NCI-H2196 (cell line): Measurements from ENCODE around the gene FCN1.
A peak's percentile ranks its signal among the peaks of the same experiment; 100 is the strongest.

Experiments used
- DNase-seq: peaks from one replicate; lab custom pipeline; 2025; ENCODE audit not compliant: unreplicated experiment; lab: John Stamatoyannopoulos, UW

FCN1 gene

DNA sequence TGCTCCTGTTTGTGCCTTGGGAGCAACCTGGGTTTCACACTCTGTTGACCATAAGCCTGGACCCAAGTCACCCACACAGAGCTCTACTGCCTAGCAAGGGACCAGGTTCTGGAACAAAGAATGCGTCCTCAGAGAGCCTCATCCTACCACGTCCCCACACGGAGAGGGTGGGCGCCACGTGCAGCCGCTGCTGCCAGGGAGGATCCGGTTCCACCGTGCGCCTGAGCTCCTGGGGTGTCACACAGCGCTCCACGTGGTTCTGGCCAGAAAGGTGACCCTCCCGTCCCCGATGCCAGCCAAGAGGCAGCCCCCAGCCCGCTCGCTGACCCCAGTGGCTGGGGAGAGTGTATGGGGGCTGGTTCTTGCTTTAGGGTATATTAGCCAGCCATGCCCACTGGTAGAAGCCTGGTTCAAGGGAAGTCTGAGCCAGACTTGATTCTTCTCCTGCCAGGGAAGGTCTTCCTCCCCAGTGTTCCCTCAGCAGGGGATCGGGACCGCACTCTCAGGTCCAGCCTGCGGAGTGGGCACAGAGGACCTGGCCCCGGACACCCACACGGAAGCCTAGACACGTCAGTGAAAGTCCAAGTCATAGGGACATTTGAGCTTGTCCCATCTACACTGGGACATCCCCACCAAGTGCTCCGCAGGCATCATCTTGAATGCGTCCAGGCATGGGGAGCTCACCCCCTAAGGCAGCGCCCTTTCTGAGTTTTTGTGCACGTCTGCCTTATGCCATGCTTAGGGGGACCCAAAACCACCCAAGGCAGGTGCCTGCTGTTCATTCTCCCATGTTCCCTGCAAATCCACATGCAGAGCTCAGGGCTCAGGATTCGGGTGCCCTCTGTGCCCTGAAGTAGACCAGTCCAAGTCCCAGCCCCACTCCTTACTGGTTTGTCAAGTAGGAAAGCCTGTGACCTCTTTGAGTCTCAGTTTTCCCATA lies 2.4 kb downstream of the FCN1 start:
- DNase-seq = no peak

DNA sequence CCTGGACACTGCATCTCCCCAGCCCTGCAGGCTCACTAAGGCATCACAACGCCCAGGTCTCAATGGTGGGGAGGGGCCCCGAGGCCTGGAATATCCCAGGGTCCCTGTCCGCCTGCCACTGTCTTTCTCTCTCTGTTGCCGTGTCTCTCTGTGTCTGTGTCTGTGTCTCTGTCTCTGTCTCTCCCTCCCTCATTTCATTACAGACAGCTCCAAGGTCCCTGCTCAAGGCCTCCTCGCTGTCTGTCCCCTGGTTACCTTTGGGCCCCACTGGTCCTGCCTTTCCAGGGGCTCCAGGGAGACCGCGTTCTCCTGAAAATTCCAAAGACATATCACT lies 3.2 kb downstream of the FCN1 start:
- no peak for DNase-seq

GRCh38 chr9:134913713-134914500 lies 3.8 kb downstream of the FCN1 start:
- DNase-seq = no peak

- no peak for DNase-seq
These were observed 4.5 kb downstream of the FCN1 start for GRCh38 chr9:134913041-134913712.

DNA sequence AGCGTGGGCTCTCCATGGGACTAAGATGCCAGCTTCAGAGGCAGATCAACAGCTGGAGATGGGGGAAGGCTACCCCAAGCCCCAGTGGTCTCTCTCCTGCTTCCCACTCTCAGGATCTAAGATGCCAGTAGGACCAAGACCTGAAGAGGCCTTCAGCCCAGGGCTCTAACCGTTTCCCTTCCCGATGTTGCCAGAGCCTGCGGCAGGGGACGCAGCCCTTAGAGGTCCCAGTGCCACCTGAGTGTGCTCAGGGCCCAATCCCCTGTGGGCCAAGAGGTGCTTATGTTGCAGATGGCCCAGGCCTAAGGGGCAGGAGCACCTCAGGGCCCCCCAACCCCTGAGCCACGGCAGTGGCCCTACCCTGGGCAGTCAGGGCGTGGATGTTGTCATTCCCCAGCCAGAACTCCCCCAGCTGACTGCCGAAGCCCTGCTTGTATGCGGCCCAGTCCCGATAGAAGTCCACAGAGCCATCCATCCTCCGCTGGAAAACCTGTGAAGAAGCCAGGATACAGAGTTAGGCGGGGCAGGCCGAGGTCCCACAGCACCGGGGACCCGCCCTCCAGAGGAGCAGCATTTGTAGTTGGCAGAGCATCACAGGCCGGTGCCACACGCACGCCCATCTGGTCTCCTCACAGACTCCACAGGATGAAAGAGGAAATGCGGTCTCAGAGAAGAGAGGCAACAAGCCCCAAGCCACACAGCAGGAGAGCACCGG lies 5.4 kb downstream of the FCN1 start:
- no peak for DNase-seq

- DNase-seq = no peak
These were observed 7.9 kb downstream of the FCN1 start for GRCh38 chr9:134909511-134910481.

- no peak for DNase-seq
These were observed 9.0 kb downstream of the FCN1 start for GRCh38 chr9:134908524-134909309.

DNA sequence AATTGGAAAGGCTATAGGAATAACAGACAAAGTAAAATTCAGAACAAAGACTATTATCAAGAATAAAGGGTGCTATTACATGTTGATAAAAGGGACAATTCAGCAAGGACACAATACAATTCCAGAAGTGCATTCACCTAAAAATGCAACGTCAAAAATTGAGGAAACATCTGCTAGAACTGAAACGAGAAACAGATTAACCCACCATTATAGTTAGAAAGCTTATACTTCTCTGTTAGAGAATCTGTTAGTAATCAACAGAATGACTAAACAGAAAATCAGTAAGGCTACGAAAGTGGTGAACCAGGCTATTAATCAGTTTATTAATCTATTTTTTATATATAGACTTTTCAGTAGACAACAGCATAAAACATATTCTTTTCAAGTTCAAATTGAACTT lies 14.8 kb downstream of the FCN1 start:
- DNase-seq = no peak

DNA sequence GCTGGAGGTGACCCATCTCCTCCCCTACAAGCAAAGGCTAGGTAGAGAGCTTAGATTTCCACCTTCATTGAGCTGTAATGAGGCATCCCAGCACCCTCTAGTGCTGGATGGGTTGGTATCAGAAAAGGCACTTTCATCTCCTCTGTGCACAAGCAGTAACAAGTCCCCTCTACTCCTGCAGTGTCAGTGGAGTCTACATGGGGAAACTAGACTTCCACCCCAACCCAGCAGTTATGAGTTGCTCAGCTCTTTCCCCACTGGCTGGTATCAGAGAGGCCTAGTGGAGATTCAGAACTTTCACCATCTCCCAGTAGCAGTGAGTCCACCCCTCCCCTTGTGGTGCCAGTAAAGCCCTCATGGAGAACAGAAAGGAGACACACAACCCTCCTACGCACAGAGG lies 17.9 kb downstream of the FCN1 start:
- no peak for DNase-seq

- DNase-seq = no peak
These were observed 18.5 kb downstream of the FCN1 start for GRCh38 chr9:134899168-134899567.

- no peak for DNase-seq
These were observed 19.4 kb downstream of the FCN1 start for GRCh38 chr9:134898319-134898718.

GRCh38 chr9:134897584-134898170 lies 20.0 kb downstream of the FCN1 start:
- no peak for DNase-seq

DNA sequence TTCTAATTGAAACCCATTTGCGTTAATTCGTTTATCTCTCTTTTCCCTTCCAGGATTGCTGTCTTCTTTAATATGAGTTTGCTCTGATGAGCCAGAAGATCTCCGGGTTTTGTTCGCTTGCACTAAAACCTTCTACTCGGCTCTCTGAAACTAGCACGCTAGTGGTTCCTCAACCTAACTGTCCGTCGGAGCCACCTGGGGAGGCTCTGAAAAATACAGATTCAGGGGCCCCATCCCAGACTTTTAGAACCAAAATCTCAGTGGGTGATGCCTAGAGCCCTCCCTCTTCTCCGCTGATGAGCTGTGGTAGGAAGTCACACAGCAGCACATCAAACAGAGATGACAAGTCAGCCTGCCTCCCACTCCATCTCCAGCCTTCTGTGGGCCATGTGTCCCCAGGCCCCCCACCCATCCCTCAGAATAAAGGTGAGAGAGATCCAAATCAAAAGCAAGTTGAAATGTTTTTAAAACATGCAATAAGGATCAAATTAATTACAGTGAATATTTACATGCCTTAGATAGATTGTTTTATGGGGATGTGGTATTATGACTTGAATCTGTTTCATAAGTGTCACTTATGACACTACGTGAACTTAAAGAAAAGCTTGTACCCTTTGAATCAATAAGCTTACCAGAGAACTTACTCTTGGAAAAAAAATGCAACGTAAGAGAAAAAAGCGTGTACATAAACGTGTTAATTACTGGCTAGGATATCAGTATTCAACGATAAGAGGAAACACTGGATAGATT lies 20.7 kb downstream of the FCN1 start:
- DNase-seq = no peak

DNA sequence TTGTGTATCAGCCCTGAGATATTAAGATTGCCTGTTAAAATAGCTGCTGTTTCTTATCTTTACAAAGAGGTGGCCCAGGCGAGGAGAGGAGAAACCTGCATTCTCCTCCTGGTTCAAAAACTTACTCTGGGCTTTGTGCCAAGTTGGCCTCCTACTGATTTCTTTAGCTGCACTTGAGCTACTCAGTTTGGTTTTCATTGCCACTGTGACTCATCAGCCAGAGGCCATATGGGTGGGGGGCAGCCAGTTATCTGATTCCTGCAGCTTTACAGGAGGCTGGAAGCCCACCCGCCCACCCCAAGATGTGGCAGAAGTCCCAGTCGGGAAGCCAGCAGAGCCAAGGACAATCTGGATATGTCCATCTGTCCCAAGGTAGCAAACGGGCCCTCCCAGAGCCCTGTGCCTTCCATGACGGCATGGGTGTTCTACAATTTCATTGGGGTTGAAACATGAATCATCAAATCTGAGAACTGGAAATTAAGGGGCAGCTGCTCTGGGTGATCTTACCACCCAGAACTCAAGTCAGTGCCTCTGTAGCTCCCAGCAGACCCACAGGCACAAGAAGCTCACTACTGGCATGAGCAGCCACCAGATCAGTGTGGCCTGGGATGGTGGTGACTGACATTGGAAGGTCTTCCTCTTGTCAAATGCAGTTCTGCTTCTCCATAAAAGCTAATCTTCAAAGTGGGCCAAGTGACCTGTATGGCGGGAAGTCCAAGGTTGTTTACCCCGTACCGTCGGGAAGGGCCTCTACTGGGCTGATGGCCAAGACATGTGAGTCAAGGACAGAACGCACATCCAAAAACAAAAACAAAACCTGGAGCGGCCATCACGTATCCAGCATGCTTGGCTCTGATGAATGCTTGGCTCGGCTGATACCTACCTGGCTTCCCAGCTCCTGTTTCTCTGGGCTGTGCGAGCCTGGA lies 21.5 kb downstream of the FCN1 start:
- DNase-seq = peak; percentile 38

GRCh38 chr9:134895567-134895907 lies 22.2 kb downstream of the FCN1 start:
- DNase-seq = no peak

DNA sequence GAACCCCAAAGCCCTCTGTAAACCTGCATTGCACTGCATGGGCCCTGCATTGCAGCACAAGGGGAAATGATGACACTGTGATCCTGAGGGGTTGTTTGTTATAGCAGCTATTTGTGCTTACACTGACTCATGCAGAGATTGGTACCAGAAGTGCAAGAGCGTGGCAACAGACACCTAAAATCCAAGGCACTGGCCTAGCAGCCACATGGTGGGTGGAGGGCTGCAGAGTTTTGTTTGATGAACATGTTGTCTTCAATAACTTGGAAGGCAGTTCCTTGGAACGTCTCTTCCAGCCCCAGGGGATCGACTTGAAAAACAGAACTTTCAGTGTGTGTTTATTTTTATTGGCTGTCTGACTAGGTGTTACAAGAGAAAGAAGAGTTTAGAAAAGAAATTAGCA lies 22.6 kb downstream of the FCN1 start:
- DNase-seq = no peak
